NCI-H2029 treated with DMSO at 0.1 percent for 48 hours (cell line): ENCODE data around the gene UBAC2.

Experiments
- DNase-seq: peaks from one replicate; lab custom pipeline; 2025; lab: John Stamatoyannopoulos, UW

The UBAC2 gene

GRCh38 chr13:99313501-99313900, 112.8 kb downstream of the UBAC2 start:
- DNase-seq = no peak

- no peak for DNase-seq
Observed at GRCh38 chr13:99313941-99314340, 113.3 kb downstream of the UBAC2 start.

- DNase-seq = no peak
Observed at GRCh38 chr13:99314640-99315176, 114.1 kb downstream of the UBAC2 start.

GRCh38 chr13:99315186-99315585, 114.5 kb downstream of the UBAC2 start:
- DNase-seq = no peak

- no peak for DNase-seq
Observed at GRCh38 chr13:99316224-99316623, 115.6 kb downstream of the UBAC2 start.

- peak; percentile 63 for DNase-seq
Observed at GRCh38 chr13:99316657-99317256, 116.1 kb downstream of the UBAC2 start.

- no peak for DNase-seq
Observed at GRCh38 chr13:99320693-99321481, 120.2 kb downstream of the UBAC2 start.

GRCh38 chr13:99321709-99322108, 121.1 kb downstream of the UBAC2 start:
- no peak for DNase-seq

- no peak for DNase-seq
Observed at GRCh38 chr13:99322297-99323103, 121.8 kb downstream of the UBAC2 start.

- no peak for DNase-seq
Observed at GRCh38 chr13:99323488-99323887, 122.8 kb downstream of the UBAC2 start.

GRCh38 chr13:99326012-99326411, 125.4 kb downstream of the UBAC2 start:
- DNase-seq = no peak

GRCh38 chr13:99327126-99327525, 126.5 kb downstream of the UBAC2 start:
- no peak for DNase-seq

- no peak for DNase-seq
Observed at GRCh38 chr13:99327761-99328160, 127.1 kb downstream of the UBAC2 start.

- DNase-seq = no peak
Observed at GRCh38 chr13:99329477-99329876, 128.8 kb downstream of the UBAC2 start.

GRCh38 chr13:99330942-99331341, 130.3 kb downstream of the UBAC2 start:
- no peak for DNase-seq

GRCh38 chr13:99331881-99332293, 131.2 kb downstream of the UBAC2 start:
- DNase-seq = peak; percentile 10

GRCh38 chr13:99332456-99332855, 131.8 kb downstream of the UBAC2 start:
- no peak for DNase-seq

GRCh38 chr13:99334221-99334620, 133.6 kb downstream of the UBAC2 start:
- DNase-seq = no peak

- DNase-seq = no peak
Observed at GRCh38 chr13:99335087-99335486, 134.4 kb downstream of the UBAC2 start.

GRCh38 chr13:99335603-99336002, 134.9 kb downstream of the UBAC2 start:
- no peak for DNase-seq

GRCh38 chr13:99339230-99339721, 138.6 kb downstream of the UBAC2 start:
- no peak for DNase-seq

GRCh38 chr13:99339736-99340397, 139.2 kb downstream of the UBAC2 start:
- DNase-seq = no peak
